Left lobe of liver (tissue), 2 donors: ENCODE data around the gene HAO2. TPM values are rescaled to one million over a fixed set of nuclear protein-coding genes. Genes with fewer than 3 reads are reported as not detected.
A peak's percentile ranks its signal among the peaks of the same experiment; 100 is the strongest.

ENCODE experiments used
- ATAC-seq: fragments of 200-7000 bp; cut with Tn5 transposase; one replicate; pipeline ENCODE4 v1.9.1; 2020; ENCODE audit warnings: mild to moderate bottlenecking, moderate library complexity
- DNase-seq: peaks from one replicate; pipeline ENCODE4 v3.0.0-alpha.2; 2020; ENCODE audit warnings: low spot score
- total RNA-seq: library from RNA; stranded (reverse); gene quantifications from one replicate; pipeline ENCODE4 v1.2.1, GENCODE V29; 2021
- donor health status: DM: no; HTN: no; CAD: no; lungs with moderate emphysema.
- donor health status: DM: no; HTN: yes; CAD: no.

The HAO2 gene
- total RNA-seq, 1 donor from 2014 or later = 206 TPM

DNA sequence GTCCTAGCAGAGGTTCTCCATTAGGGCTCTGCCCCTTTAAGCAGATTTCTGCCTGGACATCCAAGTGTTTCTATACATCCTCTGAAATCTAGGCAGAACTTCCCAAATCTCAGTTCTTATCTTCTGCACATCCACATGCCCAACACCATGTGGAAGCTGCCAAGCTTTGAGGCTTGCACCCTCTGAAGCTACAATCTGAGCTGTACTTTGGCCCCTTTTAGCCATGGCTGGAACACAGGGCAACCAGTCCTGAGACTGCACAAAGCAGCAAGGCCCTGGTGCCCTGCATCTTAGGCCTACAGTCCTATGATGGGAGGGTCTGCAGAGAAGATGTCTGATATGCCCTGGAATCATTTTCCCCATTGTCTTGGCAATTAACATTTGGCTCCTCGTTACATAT lies 8.0 kb downstream of the HAO2 start:
- peak; percentile 53 for ATAC-seq
- peak; percentile 79 for DNase-seq

GRCh38 chr1:119377594-119377993 lies 9.0 kb downstream of the HAO2 start:
- DNase-seq (peak; percentile 55), ATAC-seq (peak; percentile 7)

DNA sequence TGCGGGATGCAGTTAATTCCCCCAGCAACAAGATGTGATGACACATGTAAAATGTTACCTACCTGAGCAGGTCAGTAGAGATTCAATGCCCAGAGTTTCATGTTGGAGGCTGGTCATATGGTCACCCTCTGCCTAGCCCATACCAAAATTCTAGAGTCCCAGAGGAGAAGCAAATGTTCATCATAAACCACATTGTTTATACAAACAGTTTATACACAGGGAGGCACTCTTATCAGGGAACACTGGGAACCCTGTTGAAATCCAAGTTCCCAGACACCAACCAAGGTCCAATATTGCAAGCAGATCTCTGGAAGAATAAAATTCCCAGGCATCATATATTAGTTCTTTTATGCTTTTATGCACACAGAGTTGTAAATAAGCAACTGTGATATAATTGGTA lies 10.5 kb downstream of the HAO2 start:
- peak; percentile 64 for ATAC-seq
- peak; percentile 69 for DNase-seq

GRCh38 chr1:119380304-119380703 lies 11.7 kb downstream of the HAO2 start:
- peak; percentile 55 for ATAC-seq

DNA sequence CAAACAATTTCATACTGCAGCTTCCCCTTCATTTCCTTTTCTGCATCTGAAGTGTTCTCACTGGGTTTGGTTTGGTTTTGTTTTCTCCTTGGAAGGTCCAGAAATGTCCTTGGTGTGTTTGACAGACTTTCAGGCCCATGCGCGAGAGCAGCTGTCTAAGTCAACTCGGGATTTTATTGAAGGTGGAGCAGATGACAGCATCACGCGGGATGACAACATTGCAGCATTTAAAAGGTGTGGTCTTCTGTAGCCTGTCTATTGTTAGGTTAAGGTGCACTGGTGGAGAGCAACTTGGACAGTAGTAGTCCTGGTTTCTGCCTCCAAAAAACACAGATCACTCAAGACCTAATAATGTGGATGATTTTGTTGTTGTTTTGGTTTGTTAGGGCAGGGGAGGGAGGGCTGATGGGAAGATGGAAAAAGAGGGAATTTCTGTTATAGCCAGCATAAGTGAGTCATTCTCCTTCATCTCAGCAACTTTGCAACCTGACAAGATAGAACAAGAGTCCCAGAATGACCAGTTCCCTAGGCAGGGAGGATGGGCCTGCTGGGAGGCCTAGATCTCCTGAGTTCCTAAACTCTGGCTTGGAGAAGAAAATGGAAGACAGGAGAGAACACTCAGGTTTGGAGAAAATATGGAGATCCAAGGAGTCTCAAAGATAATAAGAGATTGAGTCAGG lies 12.5 kb downstream of the HAO2 start:
- peak; percentile 52 for DNase-seq

More at GRCh38 chr1:119380304-119380703, 11.7 kb downstream of the HAO2 start:
- DNase-seq = peak; percentile 49

DNA sequence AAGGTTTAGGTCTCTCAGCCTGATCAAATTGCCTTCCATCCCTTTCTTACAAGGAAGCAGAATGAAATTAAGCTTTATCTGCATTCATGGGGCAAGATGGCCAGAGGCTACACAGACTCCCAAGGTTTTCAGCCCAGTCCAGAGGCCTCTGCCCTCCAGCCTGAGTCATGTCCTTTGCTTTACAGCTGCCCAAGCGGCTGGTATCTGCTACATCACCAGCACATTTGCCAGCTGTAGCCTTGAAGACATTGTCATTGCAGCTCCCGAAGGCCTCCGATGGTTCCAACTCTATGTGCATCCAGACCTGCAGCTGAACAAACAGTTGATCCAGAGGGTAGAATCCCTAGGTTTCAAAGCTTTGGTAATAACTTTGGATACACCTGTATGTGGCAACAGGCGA lies 16.0 kb downstream of the HAO2 start:
- ATAC-seq = peak; percentile 1
- DNase-seq = no peak

More for the DNA sequence above, 12.5 kb downstream of the HAO2 start:
- peak; percentile 32 for ATAC-seq

DNA sequence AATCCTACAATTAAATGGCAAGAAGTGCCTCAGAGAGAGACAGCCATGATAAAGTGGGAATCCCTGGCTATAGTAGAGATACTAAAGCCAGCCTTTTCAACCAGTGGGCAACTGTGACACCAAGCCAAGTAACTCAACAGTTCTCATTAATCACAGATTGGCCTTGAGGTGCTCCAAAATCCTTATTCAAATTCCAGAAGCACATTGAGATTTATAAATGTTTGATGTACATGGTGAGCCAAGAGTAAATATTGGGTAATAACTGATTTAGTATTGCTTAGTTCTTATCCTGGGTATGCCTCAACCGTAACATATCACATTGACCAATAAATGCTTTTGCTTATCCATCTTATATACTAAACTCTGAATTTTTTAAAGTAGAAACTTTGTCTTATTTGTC lies 17.1 kb downstream of the HAO2 start:
- DNase-seq (no peak), ATAC-seq (peak; percentile 38)

- DNase-seq (no peak), ATAC-seq (peak; percentile 41)
Measured at GRCh38 chr1:119387858-119388257, 19.3 kb downstream of the HAO2 start.

DNA sequence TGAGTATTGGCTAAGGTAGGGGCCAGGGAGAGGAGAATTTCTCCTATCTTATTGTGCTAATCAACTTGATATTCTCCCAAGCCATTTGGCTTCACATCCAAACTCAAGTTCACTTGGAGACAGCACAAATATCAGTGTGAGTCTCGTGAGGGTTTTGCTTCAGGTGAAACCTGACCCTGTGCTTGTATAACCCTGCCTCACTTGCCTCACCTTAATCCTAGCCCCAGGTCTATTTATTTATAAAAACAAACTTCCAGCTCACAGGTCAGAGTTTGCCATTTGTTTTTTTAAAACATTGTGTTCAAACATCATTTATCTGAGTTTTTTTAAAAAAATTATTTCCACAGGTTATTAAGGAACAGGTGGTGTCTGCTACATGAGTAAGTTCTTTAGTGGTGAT lies 19.9 kb downstream of the HAO2 start:
- ATAC-seq (peak; percentile 60), DNase-seq (no peak)

- ATAC-seq (peak; percentile 11), DNase-seq (no peak)
Measured at GRCh38 chr1:119390526-119390925, 21.9 kb downstream of the HAO2 start.

- DNase-seq (no peak), ATAC-seq (no peak)
Measured at GRCh38 chr1:119391749-119392148, 23.2 kb downstream of the HAO2 start.

GRCh38 chr1:119394085-119394484 lies 25.5 kb downstream of the HAO2 start:
- peak; percentile 55 for ATAC-seq

DNA sequence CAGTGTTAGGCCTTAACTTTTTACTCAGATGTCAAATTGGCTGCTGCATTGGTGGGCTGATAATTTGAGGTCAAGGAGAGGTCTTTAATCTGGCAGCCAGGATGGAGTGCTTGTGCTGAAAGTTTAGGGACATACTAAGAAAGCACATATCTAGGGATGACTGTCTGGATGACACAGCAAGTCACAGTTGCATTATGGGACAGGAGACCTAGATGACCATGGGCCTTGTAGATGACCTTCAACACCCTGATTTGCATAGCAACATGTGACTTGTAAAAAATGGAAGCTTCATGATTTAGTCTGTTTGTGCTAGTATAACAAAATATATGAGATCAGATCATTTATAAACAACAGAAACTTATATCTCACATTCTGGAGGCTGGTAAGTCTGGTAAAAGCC lies 28.4 kb downstream of the HAO2 start:
- peak; percentile 9 for ATAC-seq
- no peak for DNase-seq

More at GRCh38 chr1:119394085-119394484, 25.5 kb downstream of the HAO2 start:
- DNase-seq = no peak

DNA sequence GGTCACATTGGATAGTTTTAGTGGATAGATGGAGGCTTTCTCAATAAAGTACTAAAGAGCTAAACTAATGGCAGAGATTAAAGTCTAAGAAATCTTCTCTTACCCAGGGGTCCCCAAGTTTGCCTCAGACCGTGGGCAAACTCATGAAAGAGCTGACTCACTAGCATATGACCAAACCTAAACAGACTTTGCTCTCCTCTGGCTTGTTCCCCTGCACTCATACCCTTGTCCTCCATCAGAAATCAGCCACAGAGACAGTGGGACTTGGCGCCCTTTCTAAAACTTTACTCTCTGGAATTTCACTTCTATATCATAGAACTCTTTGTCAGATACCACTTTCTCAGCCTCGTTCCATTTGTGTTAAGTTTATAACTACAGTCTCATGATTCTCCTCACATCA lies 29.4 kb downstream of the HAO2 start:
- ATAC-seq (peak; percentile 40), DNase-seq (no peak)

DNA sequence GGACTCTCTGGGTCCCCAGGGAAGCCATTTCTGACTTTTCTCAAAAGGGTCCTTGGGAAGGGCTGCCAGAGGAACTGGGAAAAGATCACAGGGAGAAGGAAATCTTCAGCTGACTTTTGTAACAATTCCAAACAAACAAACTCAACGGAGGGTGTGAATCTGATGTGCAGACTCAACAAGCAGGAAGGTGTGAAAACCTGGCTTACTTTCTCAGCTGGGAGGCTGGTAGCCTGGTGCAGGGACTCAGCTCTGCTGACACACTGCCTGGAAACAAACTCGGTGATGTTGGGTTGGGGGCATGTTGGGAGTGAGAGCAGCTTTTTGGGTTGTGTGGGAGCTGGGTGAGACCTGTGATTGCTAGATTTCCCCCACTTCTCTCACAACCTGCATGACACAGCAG lies 36.2 kb downstream of the HAO2 start:
- DNase-seq (no peak), ATAC-seq (no peak)

- no peak for DNase-seq
- no peak for ATAC-seq
Measured at GRCh38 chr1:119409731-119410130, 41.1 kb downstream of the HAO2 start.

GRCh38 chr1:119410961-119411360 lies 42.4 kb downstream of the HAO2 start:
- DNase-seq (no peak), ATAC-seq (no peak)

DNA sequence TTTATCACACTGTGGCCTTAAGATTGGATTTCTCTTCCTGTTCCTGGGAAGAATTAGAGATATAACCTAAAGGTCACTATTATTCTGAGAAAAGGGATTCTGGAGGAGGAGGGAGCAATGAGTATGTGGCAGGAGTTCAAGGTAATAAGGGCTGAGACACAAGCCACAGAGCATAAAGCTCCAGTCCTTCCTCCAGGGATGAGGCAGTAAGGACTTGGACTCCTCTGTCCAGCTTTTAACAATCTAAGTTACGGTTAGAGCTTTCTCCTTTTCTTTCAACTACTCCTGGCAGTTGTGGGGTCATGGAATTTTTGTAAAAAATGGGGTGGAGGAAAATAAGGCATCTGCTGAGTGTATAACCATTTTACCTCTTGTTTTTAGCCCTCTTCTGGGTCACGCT lies 46.4 kb downstream of the HAO2 start, which contains the start of gene HSD3B2:
Gene HSD3B2 (plus strand): TSS at position 201 of the 400 bp plus-strand sequence. CDS start 270 bp downstream, outside the sequence.
- ATAC-seq (no peak), DNase-seq (no peak)

GRCh38 chr1:119416006-119416640 lies 47.5 kb downstream of the HAO2 start:
- ATAC-seq (peak; percentile 86), DNase-seq (no peak)

DNA sequence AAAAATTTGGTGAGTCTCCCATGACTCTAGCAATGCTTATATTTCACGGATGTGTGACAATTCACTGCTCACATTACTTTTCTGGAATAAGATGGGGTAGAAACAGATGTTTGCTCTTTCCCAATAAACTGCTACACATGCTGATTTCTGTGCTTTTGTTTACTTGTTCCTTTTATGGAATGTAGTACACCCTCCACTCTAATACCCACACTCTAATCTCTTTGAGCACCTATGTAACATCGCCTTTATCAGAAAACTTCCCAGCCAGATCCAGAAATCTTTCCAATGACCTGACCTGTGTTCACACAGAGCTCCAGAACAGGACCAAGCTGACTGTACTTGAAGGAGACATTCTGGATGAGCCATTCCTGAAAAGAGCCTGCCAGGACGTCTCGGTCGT lies 50.5 kb downstream of the HAO2 start:
- ATAC-seq (no peak), DNase-seq (no peak)

DNA sequence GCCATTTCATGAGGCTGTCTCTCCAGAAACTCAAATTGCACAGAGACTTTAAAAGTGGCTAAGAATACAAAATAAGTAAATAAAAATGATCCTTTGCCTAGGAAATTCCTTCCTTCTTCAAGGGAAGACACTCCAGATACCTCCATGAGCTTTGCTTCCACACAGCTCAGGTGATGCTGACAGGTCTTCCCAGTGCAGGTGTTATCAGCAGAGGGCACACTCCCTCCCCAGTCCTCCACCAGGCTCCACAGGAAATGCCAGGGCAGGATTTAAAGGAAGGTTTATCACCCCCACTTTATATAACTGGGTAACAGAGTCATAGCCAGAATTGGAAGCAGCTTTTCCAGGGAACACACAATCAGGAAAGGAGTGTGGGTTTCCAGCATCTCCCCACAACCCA lies 52.1 kb downstream of the HAO2 start:
- ATAC-seq = no peak
- DNase-seq = no peak

DNA sequence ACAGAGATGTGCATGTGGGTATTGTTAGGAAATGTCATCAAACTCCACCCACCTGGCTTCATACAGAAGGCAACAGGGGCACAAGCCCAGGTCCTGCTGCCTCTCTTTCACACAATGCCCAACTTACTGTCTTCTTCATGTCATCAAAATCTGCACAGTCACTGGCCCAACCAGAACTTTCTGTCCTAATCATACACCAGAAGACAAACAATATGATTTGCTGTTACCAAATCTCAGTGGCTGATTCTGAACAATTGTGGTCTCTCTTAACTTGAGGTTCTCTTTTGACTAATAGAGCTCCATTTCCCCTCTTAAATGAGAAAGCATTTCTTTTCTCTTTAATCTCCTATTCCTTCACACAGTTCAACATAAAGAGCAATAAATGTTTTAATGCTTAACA lies 54.0 kb downstream of the HAO2 start:
- no peak for DNase-seq
- no peak for ATAC-seq
